Thyroid gland (tissue), 4 donors: ENCODE results near the gene LIN28A. TPM values are rescaled to one million over a fixed set of nuclear protein-coding genes. Genes with fewer than 3 reads are reported as not detected.

Experiments
- DNase-seq, 2 donors: peaks; one replicate each; pipeline ENCODE4 v3.0.0-alpha.2; 2019
- H3K27ac ChIP-seq, 3 donors: fragments of 200-600 bp; sonication (generic); 1 replicate in 2 of 3; 2 replicates in 1 of 3; pipeline ENCODE4 v1.5.1; 2016 to 2019; ENCODE audit warnings: mild to moderate bottlenecking in 1 of 3, moderate library complexity in 1 of 3
- H3K27me3 ChIP-seq: fragments of 200-600 bp; sonication (generic); one replicate; pipeline ENCODE4 v1.5.1; 2019
- H3K36me3 ChIP-seq, 2 donors: fragments of 200-600 bp; sonication (generic); one replicate each; pipeline ENCODE4 v1.5.1; 2016 to 2019
- H3K4me1 ChIP-seq, 2 donors: fragments of 200-600 bp; sonication (generic); one replicate each; pipeline ENCODE4 v1.5.1; 2017 to 2019
- H3K4me3 ChIP-seq, 3 donors: fragments of 200-600 bp; sonication (generic); replicated peaks in 1 of 3; 1 replicate in 2 of 3; 2 replicates in 1 of 3; pipeline ENCODE4 v1.5.1; 2016; ENCODE audit warnings: mild to moderate bottlenecking in 1 of 3
- H3K9me3 ChIP-seq: fragments of 200-600 bp; sonication (generic); one replicate; pipeline ENCODE4 v1.5.1; 2017
- POLR2A ChIP-seq, 2 donors: fragments of 450-650 bp; IDR thresholded peaks; one replicate each; pipeline ENCODE4 v1.6.1; 2017; ENCODE audit warnings: antibody characterized with exemption in 2 of 2, mild to moderate bottlenecking in 2 of 2, moderate library complexity in 1 of 2
- WGBS, 2 donors: methylation state at CpG; one replicate each; pipeline ENCODE4 v1.1.5; 2017; 5-methylcytosine and 5-hydroxymethylcytosine counted together
- intact Hi-C: fragments of 100-400 bp; cut with DNase I; formaldehyde crosslinking; loops from one replicate; pipeline ENCODE4 v1.15.1; 2023
- total RNA-seq, 4 donors: library from RNA; depleted of rRNA; stranded (reverse); fragments of >200 nt; gene quantifications; one replicate each; pipeline ENCODE4 v1.2.3, GENCODE V29; 2016
- TF ChIP-seq, protein P1 (sequence below), 6 experiments: fragments of 200-600 bp in 3 of 6; fragments of 450-650 bp in 3 of 6; sonication (generic) in 3 of 6; IDR thresholded peaks; one replicate each; pipeline ENCODE4 v1.5.1; 2016 to 2019; ENCODE audit warnings: antibody characterized with exemption in 6 of 6, mild to moderate bottlenecking in 2 of 6, inconsistent platforms in 1 of 6, moderate library complexity in 1 of 6

LIN28A gene
- total RNA-seq, 4 donors from 2014 or later, result not detected

- intact Hi-C loops, result no loop called here
- no peak for TF ChIP-seq POLR2A (IDR thresholded peaks at IDR 0.05)
- TF ChIP-seq, protein P1, sequence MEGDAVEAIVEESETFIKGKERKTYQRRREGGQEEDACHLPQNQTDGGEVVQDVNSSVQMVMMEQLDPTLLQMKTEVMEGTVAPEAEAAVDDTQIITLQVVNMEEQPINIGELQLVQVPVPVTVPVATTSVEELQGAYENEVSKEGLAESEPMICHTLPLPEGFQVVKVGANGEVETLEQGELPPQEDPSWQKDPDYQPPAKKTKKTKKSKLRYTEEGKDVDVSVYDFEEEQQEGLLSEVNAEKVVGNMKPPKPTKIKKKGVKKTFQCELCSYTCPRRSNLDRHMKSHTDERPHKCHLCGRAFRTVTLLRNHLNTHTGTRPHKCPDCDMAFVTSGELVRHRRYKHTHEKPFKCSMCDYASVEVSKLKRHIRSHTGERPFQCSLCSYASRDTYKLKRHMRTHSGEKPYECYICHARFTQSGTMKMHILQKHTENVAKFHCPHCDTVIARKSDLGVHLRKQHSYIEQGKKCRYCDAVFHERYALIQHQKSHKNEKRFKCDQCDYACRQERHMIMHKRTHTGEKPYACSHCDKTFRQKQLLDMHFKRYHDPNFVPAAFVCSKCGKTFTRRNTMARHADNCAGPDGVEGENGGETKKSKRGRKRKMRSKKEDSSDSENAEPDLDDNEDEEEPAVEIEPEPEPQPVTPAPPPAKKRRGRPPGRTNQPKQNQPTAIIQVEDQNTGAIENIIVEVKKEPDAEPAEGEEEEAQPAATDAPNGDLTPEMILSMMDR (IDR thresholded peaks at IDR 0.05), result no peak
- 84 to 86% methylated on average over 8 of the region's 8 CpGs for WGBS, 2 donors
- Histone ChIP-seq H3K4me1 (peaks cover 20 to 23% of the 10 kb centered on the region in 2 donors), H3K9me3 (no peaks in the 10 kb centered on the region), H3K4me3 (no peak overlapping the region), H3K27ac (no peak overlapping the region), H3K36me3 (peaks cover 18 to 22% of the 10 kb centered on the region in 2 donors), H3K27me3 (no peaks in the 10 kb centered on the region)
- no peak for DNase-seq
These were observed 67.0 kb downstream of the LIN28A start for GRCh38 chr1:26477446-26478152.

DNA sequence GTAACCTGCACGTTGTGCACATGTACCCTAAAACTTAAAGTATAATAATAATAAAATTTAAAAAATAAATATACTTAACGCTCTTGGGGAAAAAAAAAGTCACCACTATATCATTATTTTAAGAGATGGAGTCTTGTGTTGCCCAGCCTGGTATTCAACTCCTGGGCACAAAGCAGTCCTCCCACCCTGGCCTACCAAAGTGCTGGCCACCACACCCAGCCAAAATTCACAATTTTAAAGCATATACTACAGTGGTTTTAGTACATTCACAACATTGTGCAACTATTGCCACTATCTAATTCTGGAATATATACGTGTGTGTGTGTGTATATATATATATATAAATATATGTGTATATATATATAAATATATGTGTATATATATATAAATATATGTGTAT is 67.5 kb downstream of the LIN28A start:
- Histone ChIP-seq H3K4me3 (no peak overlapping the region), H3K27me3 (no peaks in the 10 kb centered on the region), H3K9me3 (no peaks in the 10 kb centered on the region), H3K4me1 (peaks cover 20 to 23% of the 10 kb centered on the region in 2 donors), H3K36me3 (peaks cover 18 to 22% of the 10 kb centered on the region in 2 donors), H3K27ac (no peak overlapping the region)
- no peak for DNase-seq
- WGBS, 2 donors, result 83 to 88% methylated on average over 3 of the region's 3 CpGs
- TF ChIP-seq POLR2A (IDR thresholded peaks at IDR 0.05), result no peak
- TF ChIP-seq, protein P1 (IDR thresholded peaks at IDR 0.05), result no peak
- intact Hi-C loops, result no loop called here

DNA sequence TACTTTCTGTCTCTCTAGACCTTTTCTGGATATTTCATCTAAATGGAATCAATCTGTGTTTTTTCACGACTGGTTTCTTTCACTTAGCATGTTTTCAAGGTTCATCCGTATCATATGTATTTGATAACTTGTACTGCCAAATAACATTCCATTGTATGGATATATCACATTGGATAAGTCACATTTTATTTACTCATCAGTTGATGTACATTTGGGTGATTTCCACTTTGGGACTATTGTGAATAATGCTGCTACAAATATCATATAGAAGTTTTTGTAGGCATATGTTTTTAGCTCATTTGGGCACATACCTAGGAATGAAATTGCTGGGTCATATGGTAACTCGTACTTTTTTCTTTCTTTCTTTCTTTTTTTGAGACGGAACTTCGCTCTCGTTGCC is 68.4 kb downstream of the LIN28A start:
- H3K4me3 ChIP-seq, result no peak overlapping the region
- TF ChIP-seq POLR2A (IDR thresholded peaks at IDR 0.05), result no peak
- TF ChIP-seq, protein P1 (IDR thresholded peaks at IDR 0.05), result no peak
- H3K4me1 ChIP-seq, result peaks cover 12 to 18% of the 10 kb centered on the region in 2 donors
- H3K36me3 ChIP-seq, result peaks cover 13 to 17% of the 10 kb centered on the region in 2 donors
- intact Hi-C loops, result no loop called here
- H3K9me3 ChIP-seq, result no peaks in the 10 kb centered on the region
- DNase-seq, result no peak
- WGBS, 2 donors, result 94 to 95% methylated on average over 6 of the region's 6 CpGs
- H3K27ac ChIP-seq, result no peak overlapping the region
- H3K27me3 ChIP-seq, result no peaks in the 10 kb centered on the region

Other genes with a start within 250 kb of the LIN28A start
- gene C1orf232, start 241.9 kb upstream of the LIN28A start, total RNA-seq, result not detected
- gene ZNF593, start 240.9 kb upstream of the LIN28A start, total RNA-seq, result 10 to 100 TPM; 18.3 to 65.8 (median 27.3) TPM
- under 1 TPM in 1 of 4 donors, not detected in 3; 0.33 TPM for gene ZNF593OS, start 239.0 kb upstream of the LIN28A start, total RNA-seq
- gene CNKSR1, start 233.3 kb upstream of the LIN28A start, total RNA-seq, result 10 to 100 TPM; 20.0 to 81.2 (median 31.6) TPM
- not detected for gene CATSPER4, start 220.2 kb upstream of the LIN28A start, total RNA-seq
- gene CEP85, start 176.6 kb upstream of the LIN28A start, total RNA-seq, result 10 to 100 TPM; 16.0 to 27.0 (median 17.0) TPM
- gene SH3BGRL3, start 130.7 kb upstream of the LIN28A start, total RNA-seq, result 10 to 100 TPM; 18.8 to 58.2 (median 37.4) TPM
- gene UBXN11, start 104.2 kb upstream of the LIN28A start, total RNA-seq, result 10 to 100 TPM; 23.9 to 35.4 (median 30.2) TPM
- 10 to 100 TPM in 1 of 4 donors, 1 to 10 TPM in 1, not detected in 2; 3.0 to 12.3 TPM for gene CD52, start 92.9 kb upstream of the LIN28A start, total RNA-seq
- gene CRYBG2, start 56.7 kb upstream of the LIN28A start, total RNA-seq, result not detected
- under 1 TPM in 1 of 4 donors, not detected in 3; 0.59 TPM for gene ZNF683, start 38.1 kb upstream of the LIN28A start, total RNA-seq
- gene DHDDS, start 21.5 kb downstream of the LIN28A start, total RNA-seq, result 10 to 100 TPM; 36.5 to 66.7 (median 52.0) TPM
- 100 to 1,000 TPM; 277 to 411 (median 319) TPM for gene HMGN2, start 61.6 kb downstream of the LIN28A start, total RNA-seq
- gene RPS6KA1, start 118.9 kb downstream of the LIN28A start, total RNA-seq, result 10 to 100 TPM; 55.8 to 98.6 (median 76.3) TPM